Kidney (tissue), 14 donors: Measurements from ENCODE around the gene PIP4K2C. TPM values are rescaled to one million over a fixed set of nuclear protein-coding genes. Genes with fewer than 3 reads are reported as not detected.

ENCODE experiments used
- DNase-seq, 5 donors: peaks; one replicate each; pipeline ENCODE4 v3.0.0-alpha.2; 2013 to 2020
- FAIRE-seq: peaks from 2 replicates; lab custom pipeline; 2012; peaks lifted over from hg19 to GRCh38; lab: Jason Lieb, UNC
- H3K27ac ChIP-seq, 2 donors: one replicate each; pipeline ENCODE4 v1.7.0; 2013; ENCODE audit warnings: low read depth in 2 of 2, low read length in 2 of 2, inconsistent platforms in 1 of 2
- H3K27me3 ChIP-seq: one replicate; pipeline ENCODE4 v1.7.1; 2013; ENCODE audit warnings: low read length, inconsistent platforms; ENCODE audit not compliant: control insufficient read depth, insufficient read depth
- H3K36me3 ChIP-seq, 3 donors: one replicate each; pipeline versions ENCODE4 v1.7.0 to v1.7.1; 2013; ENCODE audit warnings: low read length in 3 of 3, control low read depth in 1 of 3, inconsistent platforms in 1 of 3; ENCODE audit not compliant: insufficient read depth in 3 of 3, control insufficient read depth in 2 of 3
- H3K4me1 ChIP-seq, 3 donors: one replicate each; pipeline versions ENCODE4 v1.7.0 to v1.7.1; 2013; ENCODE audit warnings: low read length in 3 of 3, inconsistent platforms in 1 of 3, low read depth in 1 of 3; ENCODE audit not compliant: control insufficient read depth in 2 of 3, insufficient read depth in 2 of 3
- H3K4me3 ChIP-seq, 3 donors: one replicate each; pipeline versions ENCODE4 v1.7.0 to v1.8.1; 2013; ENCODE audit warnings: low read length in 3 of 3, control low read depth in 1 of 3, inconsistent platforms in 1 of 3
- H3K9ac ChIP-seq, 3 donors: one replicate each; pipeline versions ENCODE4 v1.7.0 to v1.7.1; 2013; ENCODE audit warnings: low read length in 3 of 3, control low read depth in 1 of 3, inconsistent platforms in 1 of 3
- H3K9me3 ChIP-seq, 3 donors: one replicate each; pipeline versions ENCODE4 v1.7.0 to v1.7.1; 2013; ENCODE audit warnings: low read length in 3 of 3, control low read depth in 1 of 3, inconsistent platforms in 1 of 3; ENCODE audit not compliant: control insufficient read depth in 2 of 3, insufficient read depth in 1 of 3
- CTCF ChIP-seq: IDR thresholded peaks from 3 replicates; pipeline ENCODE4 v1.5.1; 2012; ENCODE audit warnings: mild to moderate bottlenecking, moderate library complexity, borderline replicate concordance; ENCODE audit not compliant: insufficient read depth; ENCODE audit errors: extremely low read depth
- intact Hi-C: fragments of 100-400 bp; cut with DNase I; formaldehyde crosslinking; loops from one replicate; pipeline ENCODE4 v1.11.1; 2022
- polyA plus RNA-seq: library from polyadenylated mRNA; stranded (reverse); fragments of 350-450 nt; fragmentation: Illumina TruSeq; extraction: RNeasy Lipid Tissue Mini Kit (QIAGEN cat#74804); gene quantifications from one replicate; pipeline ENCODE4 v1.2.3, GENCODE V29; 2014; ENCODE audit warnings: low read depth, low replicate concordance; ENCODE audit not compliant: insufficient read depth
- total RNA-seq: library from RNA; stranded (reverse); fragmentation: NEBNext Ultra II Directional; extraction: Animal tissue kit (Norgen Biotek cat#: 25700); gene quantifications from one replicate; pipeline ENCODE4 v1.2.1, GENCODE V29; 2021
- donor health status: control.
- donor health status: control.
- donor health status: control.
- donor health status: control.
- donor health status: control.
- donor health status: DM: yes; HTN: yes; CAD: no.
- donor health status: Normal renal cell carcinoma (clear cell type).

PIP4K2C gene
- total and polyA plus RNA-seq, 2 donors from 2014 or later, result 43.2 to 52.4 TPM

GRCh38 chr12:57607958-57608663, 17.1 kb downstream of the PIP4K2C start:
- Histone ChIP-seq H3K36me3 (no peaks in the 10 kb centered on the region), H3K27ac (no peak overlapping the region), H3K27me3 (no peaks in the 10 kb centered on the region), H3K9me3 (no peaks in the 10 kb centered on the region), H3K9ac (no peak overlapping the region), H3K4me1 (peaks cover 0 to 6% (median 0%) of the 10 kb centered on the region in 3 donors), H3K4me3 (no peak overlapping the region)
- DNase-seq (no peak), FAIRE-seq (no peak)
- intact Hi-C loops, result no loop called here
- no peak for TF ChIP-seq CTCF

GRCh38 chr12:57609101-57609780, 18.2 kb downstream of the PIP4K2C start:
- Histone ChIP-seq H3K9ac (no peak overlapping the region), H3K27ac (no peak overlapping the region), H3K27me3 (no peaks in the 10 kb centered on the region), H3K9me3 (no peaks in the 10 kb centered on the region), H3K36me3 (no peaks in the 10 kb centered on the region), H3K4me1 (peaks cover 0 to 6% (median 0%) of the 10 kb centered on the region in 3 donors), H3K4me3 (no peak overlapping the region)
- TF ChIP-seq CTCF, result no peak
- DNase-seq (peak in 1 of 5 donors; percentile 37), FAIRE-seq (no peak)
- intact Hi-C loops, result no loop called here

DNA sequence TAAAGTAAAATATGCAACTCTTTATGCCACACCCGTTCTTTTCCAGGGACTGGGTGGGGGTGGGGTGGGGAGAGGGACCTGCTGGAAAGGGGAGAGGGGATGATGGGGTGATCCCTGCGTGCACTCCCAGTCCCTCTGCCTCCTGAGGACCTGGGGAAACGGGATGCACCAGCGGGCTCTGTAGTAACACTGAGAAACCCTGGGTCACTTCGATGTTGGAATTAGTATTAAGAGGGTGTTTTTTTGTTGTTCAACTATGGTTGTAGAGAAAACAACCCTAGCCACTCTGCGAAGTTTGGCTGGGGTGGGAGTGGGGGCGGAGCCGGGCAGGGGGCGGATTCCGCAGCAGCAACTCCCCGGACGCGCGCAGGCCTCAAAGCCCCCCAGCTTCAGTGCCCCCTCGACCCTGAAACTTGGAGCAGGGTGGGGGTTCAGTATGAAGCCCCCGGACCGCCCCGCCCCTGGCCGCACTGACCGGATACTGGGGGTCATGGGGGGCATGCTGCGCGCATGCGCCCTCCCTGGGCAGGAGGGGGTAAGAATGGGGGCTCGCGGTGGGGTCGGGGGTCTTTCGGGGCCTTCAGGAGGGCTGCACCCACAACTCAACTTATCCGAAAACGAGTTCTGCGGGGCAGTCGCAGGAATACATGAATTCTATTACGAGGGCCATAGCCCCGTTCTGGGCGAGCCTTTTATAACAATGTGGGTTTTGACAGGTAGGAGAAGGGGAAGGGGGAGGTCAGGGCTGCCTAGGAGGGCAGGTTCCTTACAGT, 19.0 kb downstream of the PIP4K2C start:
- H3K27ac ChIP-seq, result peak overlapping the region; percentile 40 to 51
- no peak for TF ChIP-seq CTCF
- intact Hi-C loops, result no loop called here
- H3K4me3 ChIP-seq, result peak overlapping the region in 2 of 3 donors; percentile 53 to 54
- no peaks in the 10 kb centered on the region for H3K27me3 ChIP-seq
- no peak for FAIRE-seq
- H3K4me1 ChIP-seq, result peaks cover 0 to 6% (median 0%) of the 10 kb centered on the region in 3 donors
- peak overlapping the region in 2 of 3 donors; percentile 17 to 58 for H3K9ac ChIP-seq
- peak in 4 of 5 donors; percentile 46 to 85 (median 80) for DNase-seq
- no peaks in the 10 kb centered on the region for H3K9me3 ChIP-seq
- H3K36me3 ChIP-seq, result no peaks in the 10 kb centered on the region
